GM12878 (cell line): Measurements from ENCODE around the gene GNAZ. TPM values are rescaled to one million over a fixed set of nuclear protein-coding genes. Genes with fewer than 3 reads are reported as not detected.

Experiments used
- ATAC-seq: fragments of 200-7000 bp; cut with Tn5 transposase; 3 replicates; pipeline ENCODE4 v1.9.1; 2020; ENCODE audit warnings: mild to moderate bottlenecking, moderate library complexity
- BruUV-seq: library from RNA; stranded (reverse); fragments of 400-500 nt; replicated peaks from 2 replicates; lab custom pipeline; 2021; lab: Mats Ljungman, UMichigan
- CTCF ChIA-PET: fragments of 300-600 bp; sonication (Branson Sonifier 250); formaldehyde crosslinking; extraction: SDS; loops from one replicate; lab custom pipeline; 2021; ENCODE audit warnings: inconsistent platforms; lab: Yijun Ruan, JAX
- POLR2A ChIA-PET: fragments of 350-600 bp; formaldehyde crosslinking; extraction: SDS; loops from one replicate; lab custom pipeline; 2021; ENCODE audit warnings: inconsistent platforms; lab: Charles Lee
- RAD21 ChIA-PET: fragments of 300-600 bp; sonication (Branson Sonifier 250); formaldehyde crosslinking; loops from one replicate; lab custom pipeline; 2023; ENCODE audit warnings: antibody characterized with exemption; ENCODE audit not compliant: unreplicated experiment; lab: Charles Lee
- SMC1A ChIA-PET: fragments of 300-600 bp; sonication (Branson Sonifier 250); formaldehyde crosslinking; loops from one replicate; lab custom pipeline; 2023; ENCODE audit not compliant: unreplicated experiment, uncharacterized antibody; lab: Charles Lee
- DNase-seq: peaks from one replicate; pipeline ENCODE4 v3.0.0-alpha.2; 2011; ENCODE audit warnings: low read depth, low spot score
- FAIRE-seq: peaks from 3 replicates; lab custom pipeline; 2011; peaks lifted over from hg19 to GRCh38; lab: Jason Lieb, UNC
- H2AFZ ChIP-seq: 2 replicates; pipeline ENCODE4 v1.6.0; 2011; ENCODE audit warnings: low read depth, low read length, control low read depth; ENCODE audit not compliant: control insufficient read depth
- H3K27ac ChIP-seq: 2 replicates; pipeline ENCODE4 v1.5.1; 2011; ENCODE audit warnings: control low read depth; ENCODE audit not compliant: control insufficient read depth, insufficient read depth
- H3K27me3 ChIP-seq, 2 experiments: replicated peaks in 1 of 2; 2 replicates each; pipeline versions ENCODE4 v1.6.0 to v1.6.1; 2011; ENCODE audit warnings: low read length in 1 of 2; ENCODE audit not compliant: control insufficient read depth in 2 of 2, insufficient read depth in 2 of 2
- H3K36me3 ChIP-seq, 2 experiments: 2 replicates each; pipeline ENCODE4 v1.5.1; 2011; ENCODE audit warnings: low read length in 1 of 2; ENCODE audit not compliant: control insufficient read depth in 2 of 2, insufficient read depth in 2 of 2
- H3K4me1 ChIP-seq: 2 replicates; pipeline ENCODE4 v1.6.1; 2011; ENCODE audit warnings: mild to moderate bottlenecking, low read length, moderate library complexity, mixed read lengths; ENCODE audit not compliant: control insufficient read depth, insufficient read depth
- H3K4me2 ChIP-seq: 2 replicates; pipeline ENCODE4 v1.6.0; 2011; ENCODE audit warnings: control low read depth; ENCODE audit not compliant: control insufficient read depth, insufficient read depth
- H3K4me3 ChIP-seq: fragments of 200-600 bp; sonication (generic); 2 replicates; pipeline ENCODE4 v1.5.1; 2016
- H3K79me2 ChIP-seq: 2 replicates; pipeline ENCODE4 v1.6.0; 2011; ENCODE audit warnings: low read length; ENCODE audit not compliant: control insufficient read depth, insufficient read depth
- H3K9ac ChIP-seq: 2 replicates; pipeline ENCODE4 v1.8.0; 2011; ENCODE audit warnings: low read length, control low read depth, mixed read lengths; ENCODE audit not compliant: control insufficient read depth, insufficient read depth
- H3K9me3 ChIP-seq: replicated peaks from 3 replicates; pipeline ENCODE4 v1.5.1; 2011; ENCODE audit warnings: mild to moderate bottlenecking, low read length; ENCODE audit not compliant: control insufficient read depth, insufficient read depth
- H4K20me1 ChIP-seq: 2 replicates; pipeline ENCODE4 v1.6.0; 2011; ENCODE audit not compliant: control insufficient read depth, insufficient read depth
- CBX5 ChIP-seq: sonication (generic); IDR thresholded peaks from 2 replicates; pipeline ENCODE4 v1.6.1; 2016; ENCODE audit warnings: low read depth, moderate library complexity, mild to moderate bottlenecking, inconsistent platforms
- ESRRA ChIP-seq: IDR thresholded peaks from 2 replicates; pipeline ENCODE4 v1.6.1; 2012; ENCODE audit warnings: mild to moderate bottlenecking, low read length, improper control_type of control experiment
- FOXM1 ChIP-seq: IDR thresholded peaks from 2 replicates; pipeline ENCODE4 v1.6.1; 2012; ENCODE audit warnings: low read depth, mild to moderate bottlenecking, inconsistent platforms, low read length, moderate library complexity
- GATAD2B ChIP-seq: fragments of 450-650 bp; conservative IDR thresholded peaks from 2 replicates; pipeline ENCODE4 v1.6.1; 2017; ENCODE audit warnings: low read depth, mild to moderate bottlenecking, moderate library complexity
- KDM1A ChIP-seq: fragments of 200-600 bp; sonication (generic); IDR thresholded peaks from 2 replicates; pipeline ENCODE4 v1.6.1; 2016; ENCODE audit warnings: borderline replicate concordance
- NBN ChIP-seq: fragments of 450-650 bp; IDR thresholded peaks from 2 replicates; pipeline ENCODE4 v1.6.1; 2016
- NR2C2 ChIP-seq: IDR thresholded peaks from 2 replicates; pipeline ENCODE4 v1.6.1; 2011; ENCODE audit warnings: borderline replicate concordance, low read depth; ENCODE audit not compliant: control insufficient read depth, insufficient read length
- NR2F1 ChIP-seq: fragments of 450-650 bp; conservative IDR thresholded peaks from 2 replicates; pipeline ENCODE4 v1.6.1; 2017; ENCODE audit warnings: mild to moderate bottlenecking
- PBX3 ChIP-seq: IDR thresholded peaks from 2 replicates; pipeline ENCODE4 v1.6.1; 2011; ENCODE audit warnings: mild to moderate bottlenecking, low read depth, low read length, moderate library complexity; ENCODE audit not compliant: insufficient replicate concordance
- PRDM15 ChIP-seq: fragments of 450-650 bp; formaldehyde crosslinking; IDR thresholded peaks from 2 replicates; pipeline ENCODE4 v1.4.0; 2020; ENCODE audit warnings: mild to moderate bottlenecking, moderate library complexity
- RBBP5 ChIP-seq: fragments of 200-600 bp; sonication (generic); conservative IDR thresholded peaks from 2 replicates; pipeline ENCODE4 v1.6.1; 2016
- SUPT20H ChIP-seq: IDR thresholded peaks from 2 replicates; pipeline ENCODE4 v1.6.1; 2011; ENCODE audit warnings: low read depth, mild to moderate bottlenecking, low read length, moderate library complexity, borderline replicate concordance; ENCODE audit not compliant: control insufficient read depth
- TCF12 ChIP-seq: IDR thresholded peaks from 2 replicates; pipeline ENCODE4 v1.6.1; 2011; ENCODE audit warnings: low read depth, mild to moderate bottlenecking, low read length
- ZNF24 ChIP-seq: fragments of 450-650 bp; IDR thresholded peaks from 2 replicates; pipeline ENCODE4 v1.6.1; 2017; ENCODE audit warnings: antibody characterized with exemption, mild to moderate bottlenecking
- ZNF622 ChIP-seq: fragments of 450-650 bp; IDR thresholded peaks from 2 replicates; pipeline ENCODE4 v1.6.1; 2017; ENCODE audit warnings: mild to moderate bottlenecking, inconsistent platforms
- WGBS: methylation state at CpG from one replicate; pipeline ENCODE4 v1.1.6; 2016; ENCODE audit warnings: low lambda C conversion rate; ENCODE audit not compliant: insufficient replicate concordance, insufficient coverage; ENCODE audit errors: missing lambda C conversion rate; 5-methylcytosine and 5-hydroxymethylcytosine counted together
- in situ Hi-C: fragments of 300-500 bp; cut with MboI; formaldehyde crosslinking; loops from 9 replicates; pipeline ENCODE4 v1.14.3; 2018; ENCODE audit warnings: mixed read lengths
- intact Hi-C: fragments of 100-400 bp; cut with micrococcal nuclease; formaldehyde crosslinking; loops from one replicate; pipeline ENCODE4 v1.14.2; 2022; ENCODE audit not compliant: unreplicated experiment
- polyA plus RNA-seq, 11 experiments: library from polyadenylated mRNA; depleted of rRNA in 4 of 11; unstranded in 6 of 11; stranded (reverse) in 5 of 11; fragments of >200 nt; fragmentation: Nextera tagmentation in 4 of 11; fragmentation: Illumina TruSeq in 1 of 11; extraction: Ambion mirVana in 4 of 11; extraction: Trizol in 1 of 11; gene quantifications; 1 replicate in 1 of 11; 2 replicates in 10 of 11; pipeline versions ENCODE4 v1.2.1 to v1.2.3, GENCODE V29; 2011 to 2016; ENCODE audit warnings: inconsistent platforms in 2 of 11, missing spikeins in 2 of 11, low read depth in 1 of 11
- total RNA-seq, 4 experiments: library from RNA; depleted of rRNA in 3 of 4; stranded (reverse); fragments of >200 nt in 3 of 4; fragmentation: Illumina TruSeq in 1 of 4; extraction: Trizol in 1 of 4; gene quantifications; 2 replicates each; pipeline versions ENCODE4 v1.2.1 to v1.2.3, GENCODE V29; 2013 to 2021

The GNAZ gene
- total and polyA plus RNA-seq, 10 of the 15 experiments (the other 5 are each of a cell fraction or from before 2014, with no cell fraction given): 0.09 to 1.0 (median 0.44) TPM; not detected in 1

- SMC1A ChIA-PET: no interaction called here
- in situ Hi-C loops: no loop called here
Measured at GRCh38 chr22:23082534-23083314, 12.4 kb downstream of the GNAZ start.

More at GRCh38 chr22:23082534-23083314, 12.4 kb downstream of the GNAZ start:
- CTCF ChIA-PET: no interaction called here
- TF ChIP-seq KDM1A: no peak
- no peak for TF ChIP-seq TCF12
- no peak for TF ChIP-seq ZNF622
- no peak for TF ChIP-seq CBX5
- no peak for TF ChIP-seq NR2C2
- no peak for TF ChIP-seq ZNF24
- TF ChIP-seq GATAD2B: no peak
- no peak for TF ChIP-seq NR2F1
- TF ChIP-seq PRDM15 (CRISPR knock-in tag): no peak
- TF ChIP-seq ESRRA: no peak
- no peak for TF ChIP-seq RBBP5
- no peak for TF ChIP-seq NBN
- TF ChIP-seq SUPT20H: no peak
- TF ChIP-seq FOXM1: no peak
- TF ChIP-seq PBX3: no peak
- intact Hi-C loops: no loop called here
- DNase-seq: no peak
- Histone ChIP-seq H3K4me2 (no peak overlapping the region), H3K27me3 (no peaks in the 10 kb centered on the region), H3K9me3 (no peaks in the 10 kb centered on the region), H3K4me1 (no peaks in the 10 kb centered on the region; the same call in 1 of the 2 replicates), H4K20me1 (no peaks in the 10 kb centered on the region), H2AFZ (no peak overlapping the region), H3K36me3 (no peaks in the 10 kb centered on the region), H3K9ac (no peak overlapping the region), H3K79me2 (no peaks in the 10 kb centered on the region), H3K27ac (no peak overlapping the region), H3K4me3 (no peak overlapping the region)
- POLR2A ChIA-PET: no interaction called here
- RAD21 ChIA-PET: no interaction called here
- WGBS: 25% methylated on average over 5 of the region's 5 CpGs
- no TSS peak for BruUV-seq
- FAIRE-seq: no peak
- no peak for ATAC-seq
